NCI-H82 (cell line): ENCODE measurements around the gene CHPF.

ENCODE experiments used
- DNase-seq: peaks from one replicate; lab custom pipeline; 2025; lab: John Stamatoyannopoulos, UW

The CHPF gene

DNA sequence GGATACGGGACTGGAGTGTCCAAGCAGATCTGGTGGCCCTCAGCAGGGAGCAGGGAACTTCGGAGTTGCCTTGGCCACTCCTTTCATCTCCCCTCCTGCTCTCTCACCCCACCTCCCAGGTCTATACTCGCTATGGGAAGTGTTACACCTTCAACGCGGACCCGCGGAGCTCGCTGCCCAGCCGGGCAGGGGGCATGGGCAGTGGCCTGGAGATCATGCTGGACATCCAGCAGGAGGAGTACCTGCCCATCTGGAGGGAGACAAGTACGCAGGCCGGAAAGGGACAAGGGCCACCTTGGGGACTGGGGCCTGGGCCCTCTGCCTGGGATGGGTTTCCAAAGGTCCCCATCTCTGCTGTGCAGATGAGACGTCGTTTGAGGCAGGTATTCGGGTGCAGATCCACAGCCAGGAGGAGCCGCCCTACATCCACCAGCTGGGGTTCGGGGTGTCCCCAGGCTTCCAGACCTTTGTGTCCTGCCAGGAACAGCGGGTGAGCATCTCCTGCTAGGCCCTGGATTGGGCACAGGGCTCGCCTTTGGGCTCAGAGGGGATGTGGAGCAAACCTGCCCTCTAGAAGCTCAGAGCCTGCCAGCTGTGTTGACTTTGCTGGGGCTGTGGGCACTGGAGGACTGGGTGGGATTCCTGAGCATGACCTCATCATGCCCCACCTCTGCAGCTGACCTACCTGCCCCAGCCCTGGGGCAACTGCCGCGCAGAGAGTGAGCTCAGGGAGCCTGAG, 11.8 kb downstream of the CHPF start:
- no peak for DNase-seq

DNA sequence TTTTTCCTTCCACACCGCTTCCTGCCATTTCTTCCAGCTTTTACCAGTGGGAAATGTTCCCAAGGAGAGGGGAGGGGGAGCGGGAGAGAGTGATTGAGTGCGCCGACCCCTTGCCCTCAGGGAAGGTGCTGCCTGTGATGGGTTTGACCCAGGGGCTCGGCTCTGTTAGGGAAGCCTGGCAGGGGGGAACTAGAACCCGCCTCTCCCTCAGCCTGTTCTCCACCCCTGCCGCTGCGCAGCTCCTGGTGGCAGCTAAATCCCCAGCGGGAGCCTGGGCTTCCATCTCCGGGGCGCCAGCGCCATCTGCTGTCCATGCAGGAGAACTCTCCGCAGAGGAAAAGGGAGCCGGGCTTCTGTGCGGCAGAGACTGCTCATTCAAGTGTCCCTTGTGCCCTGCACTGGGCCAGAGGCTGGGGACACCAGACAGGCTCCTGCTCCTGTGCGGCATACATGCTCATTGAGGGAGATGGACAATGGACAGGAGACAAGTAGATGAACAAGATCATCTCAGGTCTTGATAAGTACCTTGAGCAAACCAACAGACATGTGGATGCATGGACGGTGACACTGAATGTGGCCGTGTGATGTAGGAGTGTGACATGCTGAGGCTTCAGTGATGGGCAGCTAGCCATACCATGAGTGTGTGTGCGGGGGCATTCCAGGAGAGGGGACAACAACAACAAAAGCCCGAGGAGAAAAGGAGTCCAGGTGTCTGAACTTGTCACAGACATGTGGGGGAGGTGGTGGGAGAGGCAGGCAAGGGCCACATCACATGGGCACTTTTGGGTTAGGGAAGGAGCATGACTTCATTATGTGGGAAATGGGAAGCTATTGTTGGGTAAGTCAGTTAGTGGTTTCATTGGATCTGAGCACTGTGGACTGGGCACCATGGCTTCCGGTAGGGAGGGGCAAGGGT, 13.3 kb downstream of the CHPF start:
- peak; percentile 96 for DNase-seq

DNA sequence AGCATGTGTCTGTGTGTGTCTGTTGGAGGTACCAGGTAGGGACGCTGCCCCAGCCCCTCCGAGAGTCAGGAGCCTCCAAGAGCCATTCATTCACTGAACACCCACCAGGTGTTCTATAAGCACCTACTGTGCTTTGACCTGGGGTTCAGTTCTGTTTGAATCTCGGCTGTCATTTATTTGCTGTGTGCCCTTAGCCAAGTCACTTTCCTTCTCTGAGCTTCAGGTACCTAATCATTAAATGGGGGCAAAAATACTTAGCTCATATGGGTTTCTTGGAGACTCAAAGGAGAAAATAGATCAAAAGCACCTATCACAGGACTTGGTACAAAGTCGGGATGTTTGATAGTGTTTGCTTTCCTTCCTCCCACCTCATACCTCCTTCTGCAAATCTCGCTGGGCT, 16.1 kb downstream of the CHPF start:
- no peak for DNase-seq

DNA sequence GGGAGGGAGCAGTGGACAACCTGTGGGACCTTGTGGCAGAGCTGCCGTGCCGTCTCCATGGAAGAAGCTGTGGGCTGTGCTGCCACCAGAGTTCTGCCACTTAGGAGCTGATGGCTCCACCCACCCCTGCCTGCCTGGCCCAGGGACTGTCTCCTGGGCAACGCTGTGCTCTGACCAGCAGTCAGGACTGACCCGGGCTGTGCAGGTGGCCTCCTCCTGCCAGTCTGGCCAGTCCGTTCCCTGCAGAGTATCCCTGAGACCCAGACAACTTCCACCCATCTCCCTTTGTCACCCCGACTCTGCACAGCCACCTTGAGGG, 16.6 kb downstream of the CHPF start:
- DNase-seq: no peak

DNA sequence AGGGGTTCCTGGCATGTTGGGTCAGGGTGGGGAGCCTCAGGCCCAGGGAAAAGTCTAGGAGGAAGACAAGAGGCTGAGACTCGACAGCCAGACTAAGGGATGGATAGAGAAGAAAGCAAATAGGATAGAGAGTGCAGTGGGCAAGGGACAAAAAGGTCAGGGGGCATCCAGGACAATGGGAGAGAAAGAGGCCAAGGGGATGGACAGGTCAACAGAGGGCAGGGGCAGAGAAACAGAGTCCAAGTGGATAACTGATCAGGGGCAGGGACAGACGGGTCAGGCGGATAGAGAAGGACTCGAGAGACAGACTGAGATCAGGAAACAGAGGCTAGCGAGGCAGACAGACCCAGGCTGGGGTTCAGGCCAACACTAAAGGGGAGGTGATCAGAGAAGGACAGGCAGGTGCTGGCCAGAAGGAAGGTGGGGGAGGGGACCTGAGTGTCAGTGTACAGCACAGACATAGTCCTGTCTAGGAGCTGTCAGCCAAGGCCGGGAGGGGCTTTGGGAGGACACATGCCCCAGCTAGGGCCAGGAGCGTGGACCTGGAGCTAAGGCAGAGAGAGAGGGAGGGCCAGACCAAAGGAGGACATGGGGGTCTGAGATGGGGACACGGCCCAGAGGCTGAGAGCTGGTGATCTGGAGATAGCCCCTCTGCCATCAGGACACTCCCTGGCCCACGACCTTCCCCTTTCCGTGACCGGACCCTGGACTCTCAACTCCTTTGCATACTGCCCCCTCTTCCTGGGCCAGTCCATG, 17.1 kb downstream of the CHPF start:
- peak; percentile 52 for DNase-seq

DNA sequence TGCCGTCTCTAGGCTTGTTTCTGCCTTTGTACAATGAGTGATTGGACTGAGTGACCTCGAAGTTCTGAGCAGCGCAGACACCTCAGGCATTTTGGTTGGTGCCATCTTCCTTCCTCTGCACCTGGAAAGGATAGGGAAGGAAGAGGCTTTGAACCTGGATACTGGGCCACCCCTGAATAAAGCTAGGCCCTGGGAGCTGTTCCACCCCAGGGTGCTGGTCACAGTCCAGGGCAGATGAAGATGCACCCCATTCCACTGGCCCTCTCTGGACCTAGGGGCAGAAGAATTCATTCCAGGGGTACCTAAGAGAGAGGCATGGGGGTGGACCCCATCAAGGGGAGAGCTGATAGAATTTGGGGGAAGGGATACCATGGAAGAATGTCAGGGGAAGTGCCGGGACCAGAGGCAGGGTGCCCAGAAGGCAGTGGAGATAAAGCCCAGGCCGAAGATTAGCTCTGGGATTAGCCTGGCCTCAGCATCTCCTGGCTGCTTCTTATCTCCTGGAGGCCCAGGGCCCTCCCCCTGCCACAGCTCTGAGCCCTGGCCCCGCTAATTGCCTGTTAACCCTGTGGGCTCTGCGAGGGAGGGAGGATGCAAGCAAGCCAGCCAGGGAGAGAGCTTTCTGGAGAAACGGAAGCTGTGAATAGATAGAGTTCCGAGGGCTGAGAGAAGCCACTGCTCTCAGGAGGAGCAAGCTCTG, 17.9 kb downstream of the CHPF start:
- DNase-seq: peak; percentile 99

DNA sequence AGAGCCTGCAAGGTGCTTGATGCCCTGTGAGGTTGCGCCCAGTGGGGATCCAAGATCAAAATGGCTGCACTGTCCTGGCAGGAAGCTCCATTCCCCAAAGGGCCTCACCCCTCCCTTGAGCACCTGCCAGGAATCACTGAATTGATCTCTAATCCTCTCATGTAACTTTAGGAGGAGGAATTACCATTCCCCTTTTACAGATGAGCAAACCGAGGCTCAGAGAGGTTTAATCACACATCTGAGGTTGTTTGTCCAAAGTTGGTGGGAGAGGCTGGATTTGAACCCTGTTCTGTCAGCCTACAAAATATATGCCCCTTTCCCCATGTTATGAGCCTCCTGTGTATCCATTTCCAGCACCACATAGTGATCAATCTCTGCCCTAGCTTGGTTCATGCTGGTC, 18.8 kb downstream of the CHPF start:
- DNase-seq: no peak

DNA sequence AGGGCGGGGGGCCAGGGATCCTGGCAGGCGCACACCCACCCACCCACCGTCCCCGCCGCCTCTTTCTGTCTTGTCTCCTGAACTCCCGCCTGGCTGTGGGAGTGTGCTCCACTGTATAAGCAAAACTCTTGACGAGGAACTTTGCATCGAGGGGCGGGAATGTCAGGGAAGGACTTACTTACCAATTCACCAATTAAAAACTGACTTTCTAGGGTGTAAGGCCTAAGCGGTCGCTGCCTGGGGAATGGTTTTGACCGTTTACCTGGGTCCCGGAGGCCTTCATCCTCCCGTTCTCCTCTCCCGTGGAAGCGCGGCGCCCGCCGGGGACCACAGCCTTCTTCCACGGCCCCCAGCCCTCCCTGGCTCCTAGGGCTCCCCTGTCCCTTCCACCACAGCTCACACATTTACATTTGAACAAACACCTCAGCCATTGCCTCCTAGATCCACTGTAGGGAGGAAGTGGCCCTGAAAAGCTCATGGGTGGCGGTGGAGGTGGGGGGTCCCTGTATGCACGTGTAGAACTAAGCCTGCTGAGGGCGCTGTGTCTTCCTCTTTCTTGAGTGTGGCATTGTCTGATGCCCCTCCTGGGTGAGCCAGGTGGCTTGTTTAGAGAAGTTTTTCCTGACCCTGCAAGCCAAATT, 20.5 kb downstream of the CHPF start:
- peak; percentile 51 for DNase-seq

DNA sequence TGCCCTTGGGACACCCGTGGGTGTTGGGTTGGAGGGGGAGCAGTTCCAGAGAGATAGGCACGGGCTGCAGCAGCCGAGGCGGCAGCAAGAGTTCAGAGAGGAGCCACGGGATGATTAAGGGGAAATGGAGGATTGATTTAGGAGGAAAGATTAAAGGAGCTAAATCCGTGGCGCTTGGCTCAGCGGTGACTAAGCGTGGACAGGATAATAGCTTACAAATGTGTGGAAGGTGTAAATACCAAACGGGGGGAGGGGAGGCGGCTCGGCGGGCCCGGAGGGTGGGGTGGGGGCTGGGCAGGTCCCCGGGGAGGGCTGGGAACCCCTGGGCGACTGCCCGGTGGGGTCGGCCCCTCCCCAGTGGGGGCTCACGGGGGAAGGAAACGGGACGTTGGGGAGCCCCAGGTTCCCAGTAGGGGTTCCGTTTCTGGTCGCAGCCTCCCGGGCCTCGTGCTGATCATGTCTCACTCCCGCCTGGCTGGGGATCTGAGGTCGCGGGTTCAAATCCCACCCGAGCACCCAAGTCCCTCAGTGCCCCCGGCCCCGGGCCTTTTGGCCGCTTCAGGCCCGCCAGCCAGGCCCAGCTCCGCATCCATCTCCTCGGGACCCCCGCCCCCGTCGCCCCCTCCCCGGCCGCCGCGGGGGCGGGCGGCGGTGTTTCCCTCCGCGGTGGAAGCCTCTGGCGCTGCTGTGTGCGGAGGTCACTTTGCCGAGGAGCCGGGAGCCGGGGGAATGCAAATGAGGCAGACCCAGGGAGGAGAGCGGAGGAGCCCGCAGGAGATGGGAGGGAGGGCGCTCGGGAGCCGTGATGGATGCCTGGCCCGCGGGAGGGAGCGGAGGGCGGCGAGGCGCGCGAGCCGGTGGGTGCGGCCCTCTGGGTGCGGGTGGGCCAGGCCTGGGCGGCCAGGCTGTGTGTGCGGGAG, 21.2 kb downstream of the CHPF start:
- DNase-seq: peak; percentile 96

DNA sequence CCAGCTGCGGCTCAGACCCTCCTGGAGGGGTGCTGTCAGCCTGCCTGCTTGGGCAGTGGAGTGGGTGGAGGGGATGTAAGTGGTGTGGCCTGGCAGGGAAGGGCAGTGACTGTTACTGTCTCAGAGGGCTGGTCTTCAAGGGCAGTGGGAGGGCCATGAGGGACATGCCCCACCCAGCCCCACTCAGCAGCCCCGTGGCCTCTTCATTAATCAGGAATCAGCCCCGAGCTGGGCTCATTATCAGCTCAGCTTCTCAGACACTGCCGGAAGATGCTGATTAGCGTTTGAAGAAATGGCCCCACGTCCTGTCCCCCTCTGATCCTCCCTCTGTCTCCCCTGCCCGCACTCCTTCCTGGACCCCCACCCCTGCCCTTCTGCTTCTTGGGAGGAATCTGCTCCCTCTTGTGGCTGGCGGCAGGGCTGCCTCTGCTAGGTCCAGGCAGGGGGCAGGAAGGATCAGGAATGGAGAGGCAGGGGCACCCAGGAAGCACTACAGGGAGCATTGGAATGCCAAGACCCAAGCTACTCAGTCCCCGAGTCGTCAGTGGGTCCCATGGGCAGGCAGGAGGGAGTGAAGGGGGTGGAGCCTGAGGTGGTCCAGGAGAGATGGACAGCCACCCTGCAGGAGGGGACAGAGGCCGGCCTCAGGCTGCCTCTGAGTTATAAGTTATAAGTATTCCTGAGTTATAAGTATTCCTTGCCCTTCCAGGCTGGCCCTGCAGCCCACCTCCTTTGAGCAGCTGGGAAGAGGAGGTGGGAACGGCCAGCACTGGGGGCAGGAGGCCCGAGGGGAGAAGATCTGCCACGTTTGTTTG, 22.3 kb downstream of the CHPF start:
- DNase-seq: peak; percentile 99

DNA sequence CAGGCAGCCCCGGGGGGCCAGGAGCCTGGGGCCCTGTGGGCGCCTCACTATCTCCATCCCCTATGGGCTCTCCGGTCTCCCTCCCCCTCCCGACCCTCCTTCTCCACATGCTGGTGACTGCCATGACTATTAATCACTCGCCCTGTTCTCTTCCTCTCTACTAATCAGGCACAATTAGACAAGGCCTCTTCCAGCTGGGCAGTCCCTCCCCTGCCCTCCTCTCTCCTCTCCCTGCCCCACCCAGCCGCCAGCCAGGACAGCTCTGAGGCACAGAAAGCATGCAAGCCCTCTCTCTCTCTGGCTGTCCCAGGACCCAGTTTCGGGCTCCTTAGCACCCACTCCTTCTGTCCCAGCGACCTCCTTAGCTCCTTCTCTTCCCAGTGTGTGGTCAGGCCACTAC, 23.5 kb downstream of the CHPF start:
- DNase-seq: peak; percentile 92

DNA sequence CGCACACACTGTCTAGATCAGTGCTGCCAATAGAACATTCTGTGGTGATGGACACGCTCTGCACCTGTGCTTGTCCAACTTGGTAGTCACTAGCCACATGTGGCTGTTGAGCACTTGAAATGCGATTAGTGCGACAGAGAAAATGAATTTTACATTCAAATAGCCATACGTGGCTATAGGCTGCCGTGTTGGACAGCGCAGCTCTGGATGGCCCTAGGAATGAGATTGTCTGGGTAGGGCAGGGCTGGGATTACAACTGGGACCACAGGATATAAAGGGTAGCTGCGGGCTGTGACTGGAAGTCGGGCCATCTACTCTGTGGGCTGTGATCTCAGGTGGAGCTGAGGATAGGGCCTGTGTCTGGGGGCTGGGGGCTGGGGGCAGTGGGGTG, 24.1 kb downstream of the CHPF start:
- peak; percentile 59 for DNase-seq

DNA sequence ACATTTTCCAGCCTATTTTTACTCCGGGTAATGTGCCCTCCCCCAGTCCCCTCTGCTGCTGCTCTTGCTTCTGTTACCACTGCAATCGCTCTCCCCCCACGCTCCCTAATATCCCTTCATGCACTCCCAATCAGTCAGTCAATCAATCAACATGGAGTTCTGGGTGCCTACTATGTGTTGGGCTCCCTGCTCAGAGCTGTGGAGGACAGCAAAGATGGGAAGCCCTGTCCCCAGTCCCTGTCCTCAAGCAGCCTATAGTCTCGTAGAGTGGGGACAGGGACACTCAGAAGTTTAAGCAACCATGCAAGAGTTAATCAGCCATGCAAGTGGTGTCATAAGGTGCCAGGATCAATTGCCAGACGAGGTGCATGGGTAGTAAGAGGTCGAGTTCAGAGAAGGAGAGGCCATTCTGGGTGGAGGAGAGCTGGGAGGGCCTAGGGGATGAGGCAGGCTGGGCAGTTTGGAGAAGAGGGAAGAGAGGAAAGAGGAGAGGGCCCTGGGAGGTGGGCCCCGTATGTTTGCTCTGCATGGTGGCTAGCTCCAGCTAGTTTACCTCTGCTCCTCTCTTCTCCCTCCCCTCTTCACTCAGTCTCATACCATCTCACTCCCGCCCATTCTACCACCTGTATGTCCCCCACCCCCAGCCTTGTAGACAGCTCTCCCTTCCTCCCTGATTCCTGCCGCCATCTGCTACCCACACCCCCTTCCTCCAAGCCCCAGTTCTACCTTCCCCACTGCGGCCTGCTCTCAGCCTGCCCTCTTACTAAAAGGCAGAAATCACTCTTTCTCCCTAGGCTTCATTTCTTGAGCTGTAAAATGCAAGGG, 25.4 kb downstream of the CHPF start:
- DNase-seq: peak; percentile 93

DNA sequence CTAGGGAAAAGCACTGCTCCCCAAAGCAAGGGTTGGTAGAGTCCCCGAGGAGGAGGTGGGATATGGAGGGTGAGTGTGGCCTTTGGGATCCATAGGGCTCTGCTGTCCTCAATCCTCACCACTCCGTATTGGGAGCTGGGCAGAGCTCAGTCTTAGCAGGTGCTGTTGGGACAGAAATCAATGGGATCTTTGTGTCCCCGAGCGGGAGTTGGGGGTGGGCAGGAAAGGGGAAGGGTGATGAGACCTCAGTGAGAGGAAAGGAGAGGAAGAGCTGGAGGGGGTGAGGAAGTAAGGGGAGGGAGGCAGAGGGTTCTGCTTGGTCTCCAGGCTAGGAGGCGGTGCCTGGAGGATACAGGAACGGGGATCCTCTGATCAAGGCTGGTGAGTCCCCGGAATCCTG, 26.7 kb downstream of the CHPF start:
- no peak for DNase-seq

DNA sequence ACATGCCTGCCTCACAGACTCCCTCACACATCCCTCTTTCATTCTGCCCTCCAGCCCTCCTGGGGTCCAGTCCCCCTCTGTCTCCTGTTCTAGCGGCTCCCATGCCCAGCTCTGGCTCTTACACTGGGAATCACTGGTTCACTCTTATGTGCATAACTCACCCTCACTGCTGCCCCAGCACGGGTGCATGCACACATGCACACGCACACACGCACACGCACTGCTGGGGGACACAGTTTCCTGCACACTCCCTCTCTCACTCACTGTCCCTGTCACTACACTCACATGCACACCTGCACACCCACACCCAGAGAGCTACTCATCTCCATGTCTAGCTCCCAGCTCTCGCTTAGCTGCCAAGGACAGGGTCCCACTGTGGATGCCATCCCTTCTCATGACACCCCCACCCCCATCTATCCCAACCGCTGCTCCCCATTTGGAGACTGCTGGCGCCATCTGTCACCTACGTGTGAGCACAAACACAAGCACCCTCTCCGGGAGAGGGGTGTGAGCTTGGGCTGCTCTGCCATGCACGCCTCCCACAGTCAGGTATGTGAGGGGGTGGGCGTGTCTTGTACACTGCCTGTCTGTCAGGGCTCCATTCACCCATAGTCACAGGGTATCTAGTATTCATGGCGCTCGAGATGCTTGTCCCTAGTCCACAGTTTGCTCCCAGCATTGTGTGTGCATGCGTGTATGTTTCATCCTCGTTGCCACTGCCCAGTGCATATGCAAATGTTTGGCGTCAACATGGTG, 27.6 kb downstream of the CHPF start:
- peak; percentile 39 for DNase-seq

DNA sequence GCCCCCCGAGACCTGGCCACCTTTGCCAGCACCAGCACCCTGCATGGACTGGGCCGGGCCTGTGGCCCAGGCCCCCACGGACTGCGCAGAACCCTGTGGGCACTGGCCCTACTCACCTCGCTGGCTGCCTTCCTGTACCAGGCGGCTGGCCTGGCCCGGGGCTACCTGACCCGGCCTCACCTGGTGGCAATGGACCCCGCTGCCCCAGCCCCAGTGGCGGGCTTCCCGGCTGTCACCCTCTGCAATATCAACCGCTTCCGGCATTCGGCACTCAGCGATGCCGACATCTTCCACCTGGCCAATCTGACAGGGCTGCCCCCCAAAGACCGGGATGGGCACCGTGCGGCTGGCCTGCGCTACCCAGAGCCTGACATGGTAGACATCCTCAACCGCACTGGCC, 28.8 kb downstream of the CHPF start:
- no peak for DNase-seq

DNA sequence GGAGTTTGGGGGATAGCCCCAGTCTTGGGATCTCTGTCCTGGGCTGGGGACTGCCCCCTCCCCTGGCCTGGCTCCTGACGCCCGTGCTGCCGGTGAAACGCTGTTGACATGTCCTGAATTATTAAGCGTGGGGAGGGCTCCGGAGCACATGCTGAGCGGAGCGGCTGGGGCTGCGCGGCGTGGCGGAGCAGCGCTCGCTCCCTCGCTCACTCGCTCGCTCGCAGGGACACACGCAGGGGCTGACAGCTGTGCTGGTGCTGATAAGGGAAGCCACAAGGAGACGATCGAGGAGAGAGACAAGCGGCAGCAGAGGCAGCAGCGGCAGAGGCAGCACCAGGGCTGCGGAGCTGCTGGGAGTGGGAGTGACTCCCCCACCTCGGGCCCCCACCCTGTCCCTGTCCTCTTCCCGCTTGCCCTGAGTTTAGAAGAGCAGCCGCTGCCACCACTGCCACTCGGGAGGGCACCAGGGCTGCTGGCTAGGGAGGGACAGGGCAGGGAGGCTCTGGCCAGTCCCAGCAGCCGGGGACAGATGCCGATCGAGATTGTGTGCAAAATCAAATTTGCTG, 29.3 kb downstream of the CHPF start, which contains the start of gene ASIC4:
Gene ASIC4, plus strand, starts transcription at position 287 of the 566 bp plus-strand sequence. Its CDS starts 243 bp downstream, at position 530.
- peak; percentile 86 for DNase-seq
